Breast epithelium (tissue), 4 donors: ENCODE measurements around the gene PAK2. TPM values are rescaled to one million over a fixed set of nuclear protein-coding genes. Genes with fewer than 3 reads are reported as not detected.
"Not testable (repeated sequence)": the region's sequence is repeated elsewhere in the genome, so short reads cannot be mapped to it uniquely, and the experiment has no call there.

ENCODE experiments used
- DNase-seq, 2 donors: peaks; one replicate each; pipeline ENCODE4 v3.0.0-alpha.2; 2019; ENCODE audit warnings: low spot score in 2 of 2
- H3K27ac ChIP-seq, 2 donors: fragments of 200-600 bp; sonication (generic) in 1 of 2; one replicate each; pipeline ENCODE4 v1.5.1; 2016 to 2019; ENCODE audit warnings: mild to moderate bottlenecking in 1 of 2
- H3K27me3 ChIP-seq, 2 donors: fragments of 200-600 bp; sonication (generic) in 1 of 2; one replicate each; pipeline versions ENCODE4 v1.5.1 to v1.6.0; 2017 to 2019; ENCODE audit warnings: control low read depth in 1 of 2, mild to moderate bottlenecking in 1 of 2
- H3K36me3 ChIP-seq: fragments of 200-600 bp; one replicate; pipeline ENCODE4 v1.5.1; 2019
- H3K4me1 ChIP-seq, 2 donors: fragments of 200-600 bp; sonication (generic); one replicate each; pipeline ENCODE4 v1.5.1; 2016 to 2019; ENCODE audit warnings: control low read depth in 1 of 2
- H3K4me3 ChIP-seq, 3 donors: fragments of 200-600 bp; sonication (generic); 1 replicate in 2 of 3; 2 replicates in 1 of 3; pipeline ENCODE4 v1.5.1; 2016 to 2019; ENCODE audit warnings: mild to moderate bottlenecking in 3 of 3, moderate library complexity in 2 of 3
- H3K9me3 ChIP-seq, 2 donors: fragments of 200-600 bp; sonication (generic) in 1 of 2; one replicate each; pipeline ENCODE4 v1.5.1; 2016 to 2019; ENCODE audit warnings: control low read depth in 1 of 2
- CTCF ChIP-seq, 3 donors: fragments of 450-650 bp; IDR thresholded peaks; one replicate each; pipeline ENCODE4 v1.5.1; 2016 to 2017; ENCODE audit warnings: antibody characterized with exemption in 3 of 3, mild to moderate bottlenecking in 3 of 3, moderate library complexity in 3 of 3
- POLR2A ChIP-seq: fragments of 450-650 bp; IDR thresholded peaks from one replicate; pipeline ENCODE4 v1.6.1; 2016; ENCODE audit warnings: antibody characterized with exemption, mild to moderate bottlenecking, moderate library complexity
- POLR2AphosphoS5 ChIP-seq, 3 donors: sonication (generic); formaldehyde crosslinking; IDR thresholded peaks; one replicate each; pipeline ENCODE4 v1.6.1; 2017; ENCODE audit warnings: antibody characterized with exemption in 3 of 3
- intact Hi-C: fragments of 100-400 bp; cut with DNase I; formaldehyde crosslinking; loops from one replicate; pipeline ENCODE4 v1.15.1; 2023; ENCODE audit warnings: low total_unique reads
- total RNA-seq, 3 donors: library from RNA; depleted of rRNA; stranded (reverse); fragments of >200 nt; gene quantifications; one replicate each; pipeline ENCODE4 v1.1.0, GENCODE V29; 2016

The PAK2 gene
- total RNA-seq, 3 donors from 2014 or later: 42.3 to 71.2 (median 50.5) TPM

GRCh38 chr3:196712514-196713413 lies 26.9 kb upstream of the PAK2 start:
- TF ChIP-seq CTCF (IDR thresholded peaks at IDR 0.05) (peak in 1 of 3 donors; percentile 9), POLR2AphosphoS5 (IDR thresholded peaks at IDR 0.05) (peak in 1 of 3 donors; percentile 7), POLR2A (no peak)
- intact Hi-C loops: no loop called here
- H3K36me3 ChIP-seq: no peaks in the 10 kb centered on the region
- H3K27ac ChIP-seq: peak overlapping the region; percentile 85 to 91
- peak overlapping the region; percentile 79 to 87 (median 80) for H3K4me3 ChIP-seq
- no peaks in the 10 kb centered on the region for H3K9me3 ChIP-seq
- H3K4me1 ChIP-seq: peaks cover 0 to 8% of the 10 kb centered on the region in 2 donors
- H3K27me3 ChIP-seq: no peaks in the 10 kb centered on the region
- DNase-seq: peak in 1 of 2 donors; percentile 25

GRCh38 chr3:196717162-196717561 lies 22.5 kb upstream of the PAK2 start:
- H3K4me3 ChIP-seq, H3K27me3 ChIP-seq, DNase-seq, H3K27ac ChIP-seq, intact Hi-C loops, H3K9me3 ChIP-seq, H3K4me1 ChIP-seq, H3K36me3 ChIP-seq: not testable (repeated sequence)

- TF ChIP-seq CTCF (IDR thresholded peaks at IDR 0.05) (no peak), POLR2AphosphoS5 (IDR thresholded peaks at IDR 0.05) (no peak), POLR2A (no peak)
- H3K4me3 ChIP-seq: no peak overlapping the region
- intact Hi-C loops: loop anchor here (5.0 kb wide), 1 partner anchor 156 kb away; no protein-coding TSS in a partner anchor
- H3K27me3 ChIP-seq: no peaks in the 10 kb centered on the region
- no peaks in the 10 kb centered on the region for H3K9me3 ChIP-seq
- H3K4me1 ChIP-seq: no peaks in the 10 kb centered on the region
- no peak for DNase-seq
- no peaks in the 10 kb centered on the region for H3K36me3 ChIP-seq
- H3K27ac ChIP-seq: no peak overlapping the region
Observed at GRCh38 chr3:196721097-196721496, 18.6 kb upstream of the PAK2 start.

- no peak overlapping the region for H3K4me3 ChIP-seq
- no peak overlapping the region for H3K27ac ChIP-seq
- no peaks in the 10 kb centered on the region for H3K36me3 ChIP-seq
- intact Hi-C loops: no loop called here
- no peak for TF ChIP-seq CTCF (IDR thresholded peaks at IDR 0.05)
- TF ChIP-seq POLR2AphosphoS5 (IDR thresholded peaks at IDR 0.05): no peak
- no peak for TF ChIP-seq POLR2A
- DNase-seq: no peak
- H3K27me3 ChIP-seq: no peaks in the 10 kb centered on the region
- no peaks in the 10 kb centered on the region for H3K4me1 ChIP-seq
- H3K9me3 ChIP-seq: no peaks in the 10 kb centered on the region
Observed at GRCh38 chr3:196726788-196727675, 12.6 kb upstream of the PAK2 start.

- Histone ChIP-seq H3K27me3 (no peaks in the 10 kb centered on the region), H3K4me3 (no peak overlapping the region), H3K36me3 (no peaks in the 10 kb centered on the region), H3K27ac (no peak overlapping the region), H3K4me1 (no peaks in the 10 kb centered on the region), H3K9me3 (no peaks in the 10 kb centered on the region)
- no peak for TF ChIP-seq CTCF (IDR thresholded peaks at IDR 0.05)
- TF ChIP-seq POLR2A: no peak
- TF ChIP-seq POLR2AphosphoS5 (IDR thresholded peaks at IDR 0.05): no peak
- DNase-seq: no peak
- intact Hi-C loops: no loop called here
Observed at GRCh38 chr3:196735751-196736150, 3.9 kb upstream of the PAK2 start.
